Inflammatory macrophage treated with lipopolysaccharide for 1 hour (primary cell): ENCODE measurements around the gene LRG1.
A peak's percentile ranks its signal among the peaks of the same experiment; 100 is the strongest.

Source experiments
- DNase-seq, 2 donors: peaks; one replicate each; pipeline ENCODE4 v3.0.0-alpha.2; 2020 to 2022

Gene LRG1

GRCh38 chr19:4539693-4540581 lies at the start of gene LRG1:
LRG1 (minus strand) TSS chr19:4540036; CDS start chr19:4540013, 23 bp downstream.
- DNase-seq = peak; percentile 87 to 93

GRCh38 chr19:4588291-4588761 lies 48.5 kb upstream of the LRG1 start:
- DNase-seq = peak; percentile 52 to 80

- no peak for DNase-seq
Measured at GRCh38 chr19:4587527-4587926, 47.7 kb upstream of the LRG1 start.

GRCh38 chr19:4586691-4587090 lies 46.9 kb upstream of the LRG1 start:
- DNase-seq = peak in 1 of 2 donors; percentile 56

- DNase-seq = no peak
Measured at GRCh38 chr19:4586245-4586644, 46.4 kb upstream of the LRG1 start.

GRCh38 chr19:4585556-4585955 lies 45.7 kb upstream of the LRG1 start:
- no peak for DNase-seq

GRCh38 chr19:4584670-4585460 lies 45.0 kb upstream of the LRG1 start:
- no peak for DNase-seq

GRCh38 chr19:4583961-4584669 lies 44.3 kb upstream of the LRG1 start:
- peak in 1 of 2 donors; percentile 22 for DNase-seq

GRCh38 chr19:4582980-4583842 lies 43.4 kb upstream of the LRG1 start:
- DNase-seq = no peak

- no peak for DNase-seq
Measured at GRCh38 chr19:4581666-4582553, 42.1 kb upstream of the LRG1 start.

- no peak for DNase-seq
Measured at GRCh38 chr19:4580961-4581665, 41.3 kb upstream of the LRG1 start.

- no peak for DNase-seq
Measured at GRCh38 chr19:4580021-4580901, 40.4 kb upstream of the LRG1 start.

- no peak for DNase-seq
Measured at GRCh38 chr19:4579389-4579788, 39.6 kb upstream of the LRG1 start.

- DNase-seq = no peak
Measured at GRCh38 chr19:4578552-4579248, 38.9 kb upstream of the LRG1 start.

- no peak for DNase-seq
Measured at GRCh38 chr19:4577020-4577782, 37.4 kb upstream of the LRG1 start.

- DNase-seq = peak; percentile 33 to 84
Measured at GRCh38 chr19:4576016-4576933, 36.4 kb upstream of the LRG1 start.
